Neural crest cell (in vitro differentiated cells): Measurements from ENCODE around the gene CABP4. TPM values are rescaled to one million over a fixed set of nuclear protein-coding genes. Genes with fewer than 3 reads are reported as not detected.

Source experiments
- DNase-seq: peaks from one replicate; pipeline ENCODE4 v3.0.0; 2021; ENCODE audit warnings: low read depth, mixed read lengths, low spot score
- H3K27ac Mint-ChIP-seq: one replicate; pipeline ENCODE4 v1.8.0; 2021; ENCODE audit warnings: mild to moderate bottlenecking, mixed read lengths; ENCODE audit not compliant: unreplicated experiment
- H3K27me3 Mint-ChIP-seq: 2 replicates; pipeline ENCODE4 v1.8.0; 2021; ENCODE audit warnings: low read depth, mild to moderate bottlenecking, mixed read lengths
- H3K36me3 Mint-ChIP-seq: 2 replicates; pipeline ENCODE4 v1.8.0; 2021; ENCODE audit warnings: low read depth, mild to moderate bottlenecking, mixed read lengths
- H3K4me1 Mint-ChIP-seq: 2 replicates; pipeline ENCODE4 v1.8.0; 2021; ENCODE audit warnings: mixed read lengths
- H3K4me3 Mint-ChIP-seq: one replicate; pipeline ENCODE4 v1.8.0; 2021; ENCODE audit warnings: mild to moderate bottlenecking, mixed read lengths
- H3K9me3 Mint-ChIP-seq: 2 replicates; pipeline ENCODE4 v1.8.0; 2021; ENCODE audit warnings: mixed read lengths
- total RNA-seq: library from RNA; stranded (reverse); gene quantifications from 2 replicates; pipeline ENCODE4 v1.2.1, GENCODE V29; 2021
- TF ChIP-seq, protein P1 (sequence below): fragments of 200-600 bp; sonication (generic); conservative IDR thresholded peaks from 2 replicates; pipeline ENCODE4 v1.5.0; 2021; ENCODE audit warnings: antibody characterized with exemption, mild to moderate bottlenecking

The CABP4 gene
- total RNA-seq, 1 donor from 2014 or later: not detected

DNA sequence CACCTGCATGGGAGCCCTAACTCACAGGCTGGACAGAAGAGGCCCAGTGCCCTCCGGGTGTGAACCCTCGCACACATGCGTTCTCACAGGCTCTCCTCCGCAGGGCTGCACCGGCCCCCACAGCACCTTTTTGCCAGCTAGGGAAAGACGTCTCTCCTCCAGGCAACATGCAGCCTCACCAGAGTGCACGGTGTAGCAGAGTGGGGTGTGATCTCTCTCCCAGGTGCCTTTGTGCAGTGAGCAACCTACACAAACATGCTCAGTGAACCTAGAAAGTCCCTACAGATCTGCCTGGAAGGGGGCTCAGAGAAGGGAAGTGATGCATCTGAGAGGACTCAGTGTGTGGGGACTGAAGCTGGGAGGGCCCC is 43.4 kb upstream of the CABP4 start:
- Mint-ChIP-seq H3K27me3 (peaks cover 46% of the 10 kb centered on the region), H3K4me3 (no peak overlapping the region), H3K36me3 (no peaks in the 10 kb centered on the region), H3K9me3 (no peaks in the 10 kb centered on the region), H3K27ac (no peak overlapping the region), H3K4me1 (peaks cover 24% of the 10 kb centered on the region)
- TF ChIP-seq, protein P1, sequence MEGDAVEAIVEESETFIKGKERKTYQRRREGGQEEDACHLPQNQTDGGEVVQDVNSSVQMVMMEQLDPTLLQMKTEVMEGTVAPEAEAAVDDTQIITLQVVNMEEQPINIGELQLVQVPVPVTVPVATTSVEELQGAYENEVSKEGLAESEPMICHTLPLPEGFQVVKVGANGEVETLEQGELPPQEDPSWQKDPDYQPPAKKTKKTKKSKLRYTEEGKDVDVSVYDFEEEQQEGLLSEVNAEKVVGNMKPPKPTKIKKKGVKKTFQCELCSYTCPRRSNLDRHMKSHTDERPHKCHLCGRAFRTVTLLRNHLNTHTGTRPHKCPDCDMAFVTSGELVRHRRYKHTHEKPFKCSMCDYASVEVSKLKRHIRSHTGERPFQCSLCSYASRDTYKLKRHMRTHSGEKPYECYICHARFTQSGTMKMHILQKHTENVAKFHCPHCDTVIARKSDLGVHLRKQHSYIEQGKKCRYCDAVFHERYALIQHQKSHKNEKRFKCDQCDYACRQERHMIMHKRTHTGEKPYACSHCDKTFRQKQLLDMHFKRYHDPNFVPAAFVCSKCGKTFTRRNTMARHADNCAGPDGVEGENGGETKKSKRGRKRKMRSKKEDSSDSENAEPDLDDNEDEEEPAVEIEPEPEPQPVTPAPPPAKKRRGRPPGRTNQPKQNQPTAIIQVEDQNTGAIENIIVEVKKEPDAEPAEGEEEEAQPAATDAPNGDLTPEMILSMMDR: no peak
- no peak for DNase-seq

DNA sequence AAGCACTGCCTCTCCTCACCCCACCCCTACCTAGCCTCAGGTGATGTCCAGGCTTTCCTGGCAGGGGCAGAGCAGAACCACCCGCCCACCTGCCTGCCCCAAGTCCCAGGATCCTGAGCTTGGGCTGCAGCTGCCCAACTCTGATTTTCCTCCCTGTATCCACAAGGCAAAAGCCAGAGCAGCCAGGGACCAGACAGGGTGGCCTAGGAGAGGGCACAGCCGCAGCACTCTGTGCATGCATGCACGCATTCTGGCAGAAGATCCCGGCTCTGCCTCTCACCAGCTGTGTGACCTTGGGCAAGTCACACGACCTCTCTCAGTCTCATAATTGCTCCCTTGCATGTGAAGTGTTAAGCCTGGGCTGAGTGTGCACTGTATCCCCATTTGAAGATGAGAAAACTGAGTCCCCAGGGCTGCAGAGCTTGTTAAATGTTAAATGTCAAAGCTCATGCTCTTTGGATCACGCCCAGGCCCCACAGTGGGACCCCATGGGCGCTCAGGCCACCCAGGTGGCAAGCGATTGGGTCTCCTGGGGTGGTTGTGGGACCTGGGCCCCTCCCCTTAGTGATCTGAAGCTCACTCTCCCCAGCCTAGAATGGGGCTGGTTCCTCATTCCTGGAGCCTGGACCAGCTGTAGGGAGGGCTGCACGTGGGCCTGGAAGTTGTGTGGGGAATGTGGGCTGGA is 42.5 kb upstream of the CABP4 start:
- peaks cover 21% of the 10 kb centered on the region for H3K4me1 Mint-ChIP-seq
- peaks cover 47% of the 10 kb centered on the region for H3K27me3 Mint-ChIP-seq

DNA sequence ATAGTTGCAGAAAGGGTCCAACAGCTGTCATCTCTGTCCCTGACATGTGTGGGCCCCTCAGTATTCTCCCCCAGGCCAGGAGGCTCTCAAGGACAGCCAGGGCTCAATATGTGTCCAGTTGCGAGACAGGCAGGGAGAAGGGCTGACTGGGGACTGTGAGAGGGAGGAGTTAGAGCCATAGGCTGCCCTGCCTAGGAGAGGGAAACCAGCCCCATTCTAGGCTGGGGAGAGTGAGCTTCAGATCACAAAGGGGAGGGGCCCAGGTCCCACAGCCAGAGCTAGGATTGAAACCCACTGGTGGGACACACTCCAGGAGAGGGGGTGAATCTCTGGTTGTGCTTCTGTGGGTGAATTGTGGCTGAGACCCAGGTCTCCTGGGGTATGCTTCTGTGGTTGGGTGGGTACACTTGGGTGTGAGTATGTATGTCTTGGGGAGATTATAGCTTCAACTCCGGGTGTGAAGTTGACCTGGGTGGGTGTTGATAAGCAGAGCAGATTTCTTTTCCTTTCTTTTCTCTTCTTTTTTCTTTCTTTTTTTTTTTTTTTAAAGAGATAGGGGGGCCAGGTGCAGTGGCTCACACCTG is 41.8 kb upstream of the CABP4 start:
- Mint-ChIP-seq H3K4me3 (peak overlapping the region; percentile 41), H3K27me3 (peaks cover 47% of the 10 kb centered on the region), H3K27ac (no peak overlapping the region), H3K4me1 (peaks cover 21% of the 10 kb centered on the region), H3K9me3 (no peaks in the 10 kb centered on the region), H3K36me3 (no peaks in the 10 kb centered on the region)
- TF ChIP-seq, protein P1: no peak
- no peak for DNase-seq

More for the DNA sequence above, 42.5 kb upstream of the CABP4 start:
- no peaks in the 10 kb centered on the region for H3K9me3 Mint-ChIP-seq
- DNase-seq: no peak
- H3K4me3 Mint-ChIP-seq: no peak overlapping the region
- no peaks in the 10 kb centered on the region for H3K36me3 Mint-ChIP-seq
- TF ChIP-seq, protein P1: no peak
- H3K27ac Mint-ChIP-seq: no peak overlapping the region

DNA sequence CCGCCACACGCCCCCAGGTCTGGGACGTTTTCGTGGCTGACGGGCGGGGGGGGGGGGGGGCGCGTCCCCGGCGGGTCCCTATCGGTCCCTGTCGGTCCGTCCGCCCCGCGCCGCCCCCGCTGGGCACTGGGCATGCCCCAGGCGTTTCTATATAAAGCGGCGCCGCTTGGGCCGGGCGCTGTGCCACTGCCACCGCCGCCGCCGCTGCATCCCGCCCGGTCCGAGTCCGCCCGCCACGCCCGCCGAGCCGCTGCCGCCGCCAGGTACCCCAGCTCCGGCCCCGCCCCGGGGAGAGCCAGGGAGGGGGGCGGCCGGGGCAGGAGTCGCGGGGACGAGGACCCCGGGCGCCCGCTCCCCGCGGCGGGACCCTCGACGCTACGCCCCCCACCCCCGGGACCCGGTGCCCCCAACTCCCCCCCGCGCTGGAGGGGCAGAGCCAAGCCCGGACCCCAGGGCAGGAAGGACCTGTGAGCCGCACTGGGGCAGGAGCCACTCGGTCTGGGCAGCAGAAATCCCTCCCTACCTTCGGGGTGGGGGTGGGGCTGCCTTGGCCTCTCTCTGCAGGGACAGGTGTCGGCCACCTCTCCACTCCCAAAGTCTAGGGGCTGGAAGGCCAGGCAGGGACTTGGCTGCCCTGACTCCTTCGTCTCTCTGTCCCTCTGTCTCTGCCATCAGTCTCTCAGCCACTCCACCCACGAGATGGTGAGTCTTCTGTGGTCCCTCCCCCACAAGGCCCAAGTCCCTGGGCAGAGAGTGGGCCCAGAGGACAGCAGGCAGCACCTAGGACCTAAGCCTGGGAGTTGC is 39.5 kb upstream of the CABP4 start, which contains the start of gene CARNS1:
TSS of gene CARNS1 (plus strand) at position 178 of the 804 bp plus-strand sequence. CDS start at position 700, 522 bp downstream.
- Mint-ChIP-seq H3K27ac (no peak within 1 kb of the TSS), H3K27me3 (peaks cover 47% of the 10 kb centered on the region), H3K4me1 (peaks cover 14% of the 10 kb centered on the region), H3K4me3 (peak within 1 kb of the TSS; percentile 57), H3K9me3 (no peaks in the 10 kb centered on the region), H3K36me3 (no peaks in the 10 kb centered on the region)
- DNase-seq: no peak
- TF ChIP-seq, protein P1: no peak

DNA sequence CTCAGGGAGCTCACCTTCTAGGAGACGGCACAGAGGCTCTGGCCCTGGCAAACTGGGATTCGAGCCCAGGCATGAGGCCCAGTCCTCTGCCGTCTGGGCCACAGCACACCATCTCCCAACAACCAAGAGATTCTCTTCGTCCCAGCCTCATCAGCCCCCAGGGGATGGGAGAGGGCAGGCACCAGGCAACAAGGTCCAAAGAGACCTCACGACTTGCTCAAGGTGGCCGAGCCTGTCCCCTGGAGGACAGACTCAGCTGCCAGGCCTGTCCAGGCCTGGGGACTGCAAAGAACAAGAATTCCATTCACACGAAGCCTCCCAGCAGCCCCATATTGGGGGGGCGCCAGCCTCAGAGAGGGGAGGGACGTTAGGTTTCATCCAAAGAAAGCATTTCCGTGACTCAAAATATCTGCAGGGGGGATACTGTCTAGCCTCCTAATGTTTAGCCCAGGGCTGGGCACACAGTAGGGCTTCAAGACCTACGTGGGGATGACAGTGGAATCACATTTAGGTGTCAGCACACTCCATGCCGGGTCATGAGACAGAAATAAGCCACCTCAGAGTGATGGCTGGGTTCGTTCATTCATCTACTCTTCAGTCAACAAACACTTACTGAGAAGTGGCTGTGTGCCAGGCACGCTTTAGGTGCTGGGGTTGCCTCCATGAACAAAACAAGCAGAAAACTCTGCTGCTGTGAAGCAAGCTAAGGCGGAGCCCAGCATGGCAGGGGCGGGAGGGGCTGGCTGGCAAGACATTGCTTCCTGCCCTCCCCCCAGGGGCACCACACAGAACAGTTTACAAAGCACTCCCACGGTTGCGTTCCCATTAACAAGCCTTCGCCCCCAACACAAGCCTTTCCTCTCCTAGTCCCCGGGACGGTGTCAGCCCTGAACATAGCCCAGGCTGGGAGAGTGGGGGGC is 38.5 kb upstream of the CABP4 start:
- Mint-ChIP-seq H3K36me3 (no peaks in the 10 kb centered on the region), H3K4me1 (peaks cover 16% of the 10 kb centered on the region), H3K27me3 (peaks cover 41% of the 10 kb centered on the region), H3K9me3 (no peaks in the 10 kb centered on the region), H3K4me3 (peak overlapping the region; percentile 57), H3K27ac (no peak overlapping the region)
- no peak for DNase-seq
- TF ChIP-seq, protein P1: no peak
